Endothelial cell of hepatic sinusoid (primary cell): Measurements from ENCODE around the gene ITGA2.
"Not testable (repeated sequence)": the region's sequence is repeated elsewhere in the genome, so short reads cannot be mapped to it uniquely, and the experiment has no call there.

Experiments
- in situ Hi-C: cut with HindIII; loops from 2 replicates; pipeline ENCODE4 v1.10.0; 2017; ENCODE audit warnings: low sequenced_read_pairs

The ITGA2 gene

DNA sequence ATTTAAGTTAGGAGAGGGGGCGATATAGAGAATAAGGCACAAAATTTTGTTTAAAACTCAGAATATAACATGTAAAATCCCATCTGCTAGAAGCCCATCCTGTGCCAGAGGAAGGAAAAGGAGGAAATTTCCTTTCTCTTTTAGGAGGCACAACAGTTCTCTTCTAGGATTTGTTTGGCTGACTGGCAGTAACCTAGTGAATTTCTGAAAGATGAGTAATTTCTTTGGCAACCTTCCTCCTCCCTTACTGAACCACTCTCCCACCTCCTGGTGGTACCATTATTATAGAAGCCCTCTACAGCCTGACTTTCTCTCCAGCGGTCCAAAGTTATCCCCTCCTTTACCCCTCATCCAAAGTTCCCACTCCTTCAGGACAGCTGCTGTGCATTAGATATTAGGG lies 102.1 kb downstream of the ITGA2 start:
- in situ Hi-C loops = loop anchor here (10.0 kb wide), 1 partner anchor 136 kb away; no protein-coding TSS in a partner anchor

DNA sequence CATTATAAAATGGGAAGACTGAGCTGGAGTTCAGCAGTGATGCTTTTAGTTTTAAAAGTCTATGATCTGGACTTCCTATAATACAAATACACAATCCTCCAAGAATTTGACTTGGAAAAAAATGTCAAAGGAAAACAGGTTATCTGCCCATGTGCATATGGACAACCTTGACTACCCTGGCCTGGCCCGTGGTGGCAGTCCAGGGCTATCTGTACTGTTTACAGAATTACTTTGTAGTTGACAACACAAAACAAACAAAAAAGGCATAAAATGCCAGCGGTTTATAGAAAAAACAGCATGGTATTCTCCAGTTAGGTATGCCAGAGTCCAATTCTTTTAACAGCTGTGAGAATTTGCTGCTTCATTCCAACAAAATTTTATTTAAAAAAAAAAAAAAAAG lies 103.1 kb downstream of the ITGA2 start:
- in situ Hi-C loops = loop anchor here (10.0 kb wide), 1 partner anchor 137 kb away; no protein-coding TSS in a partner anchor

DNA sequence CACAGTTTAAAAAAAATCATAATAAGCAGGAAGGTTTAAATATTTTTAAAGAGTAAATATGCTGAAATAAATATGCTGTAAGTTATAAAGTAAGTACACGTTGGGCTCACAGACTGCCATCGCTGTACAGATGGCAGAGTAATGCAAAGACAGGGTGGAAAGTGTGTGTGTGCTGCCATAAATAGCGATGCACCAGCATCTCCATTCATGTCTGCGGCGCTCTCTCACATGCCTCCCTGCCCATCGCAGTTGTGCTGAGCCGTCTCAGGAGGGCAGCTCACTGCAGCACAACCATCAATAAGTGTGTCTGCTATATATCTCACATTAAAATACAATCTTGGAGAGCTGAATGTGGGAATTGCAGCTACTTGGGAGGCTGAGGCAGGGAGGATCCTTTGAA lies 106.1 kb downstream of the ITGA2 start:
- in situ Hi-C loops = loop anchor here (5.0 to 10.0 kb wide), 2 partner anchors 140 to 173 kb away; no protein-coding TSS in a partner anchor

DNA sequence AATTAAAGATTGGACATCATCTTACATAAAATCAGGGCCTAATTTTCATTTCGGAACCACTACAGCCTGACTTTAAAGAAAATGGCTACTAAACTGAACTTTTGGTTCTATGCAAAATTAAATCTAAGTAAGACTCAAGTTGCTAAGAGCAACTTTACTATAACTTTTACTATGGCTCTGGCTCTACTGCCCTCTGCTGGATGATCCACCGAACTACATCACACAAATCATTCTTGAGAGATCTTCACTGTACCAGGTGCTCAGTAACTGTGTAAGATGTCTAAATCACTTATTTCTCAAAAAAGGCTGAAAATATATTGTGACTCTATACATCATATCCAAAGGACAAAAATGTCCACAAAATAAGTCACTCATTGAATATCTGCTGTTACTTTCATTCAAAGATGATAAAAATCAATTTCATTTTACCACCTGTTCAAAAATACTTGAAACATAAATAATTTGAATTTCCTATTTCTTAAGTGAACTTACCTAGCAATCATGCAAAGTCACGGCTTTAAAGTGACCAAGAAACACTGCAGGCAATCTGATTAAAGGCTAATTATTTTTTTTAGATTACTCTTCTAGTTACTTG lies 106.9 kb downstream of the ITGA2 start:
- in situ Hi-C loops = loop anchor here (5.0 to 10.0 kb wide), 2 partner anchors 141 to 174 kb away; no protein-coding TSS in a partner anchor

DNA sequence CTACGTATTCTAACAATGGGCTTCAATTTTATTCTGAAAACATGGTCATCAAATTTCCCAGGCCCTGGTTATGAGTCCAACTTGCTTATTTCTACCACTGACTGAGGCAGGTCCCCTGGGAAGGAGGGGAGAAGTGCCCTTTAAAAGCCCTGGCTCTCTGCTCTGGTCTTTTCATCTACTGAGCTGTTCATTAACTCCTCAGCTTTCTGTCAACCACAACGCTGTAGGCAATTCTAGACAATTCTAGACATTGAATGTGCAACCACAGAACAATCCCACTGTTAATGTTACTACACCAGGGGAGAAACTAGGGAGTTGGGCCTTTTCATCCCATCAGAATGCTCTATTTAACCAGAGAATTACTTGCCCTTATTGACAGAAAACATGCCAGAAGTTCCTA lies 110.4 kb downstream of the ITGA2 start:
- in situ Hi-C loops = loop anchor here (5.0 to 10.0 kb wide), 2 partner anchors 145 to 177 kb away; no protein-coding TSS in a partner anchor

DNA sequence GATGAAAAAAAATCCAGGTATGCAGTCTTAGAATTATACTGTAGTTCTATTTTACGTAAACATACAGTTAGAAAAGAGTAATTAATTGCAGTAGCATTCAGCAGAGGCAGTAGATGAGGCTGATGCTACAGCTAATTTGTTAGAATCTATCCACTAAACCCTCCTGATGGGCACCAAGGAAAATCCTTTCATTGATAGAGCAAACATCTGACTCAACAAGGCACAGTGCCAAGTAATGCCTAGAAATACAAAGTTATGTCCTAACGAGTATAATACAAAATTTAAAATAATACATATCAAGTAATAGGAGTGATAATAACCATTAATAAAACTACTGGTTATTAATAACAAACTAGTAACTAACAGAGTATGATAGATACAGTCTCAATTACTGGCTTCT lies 111.5 kb downstream of the ITGA2 start:
- in situ Hi-C loops = no loop called here

DNA sequence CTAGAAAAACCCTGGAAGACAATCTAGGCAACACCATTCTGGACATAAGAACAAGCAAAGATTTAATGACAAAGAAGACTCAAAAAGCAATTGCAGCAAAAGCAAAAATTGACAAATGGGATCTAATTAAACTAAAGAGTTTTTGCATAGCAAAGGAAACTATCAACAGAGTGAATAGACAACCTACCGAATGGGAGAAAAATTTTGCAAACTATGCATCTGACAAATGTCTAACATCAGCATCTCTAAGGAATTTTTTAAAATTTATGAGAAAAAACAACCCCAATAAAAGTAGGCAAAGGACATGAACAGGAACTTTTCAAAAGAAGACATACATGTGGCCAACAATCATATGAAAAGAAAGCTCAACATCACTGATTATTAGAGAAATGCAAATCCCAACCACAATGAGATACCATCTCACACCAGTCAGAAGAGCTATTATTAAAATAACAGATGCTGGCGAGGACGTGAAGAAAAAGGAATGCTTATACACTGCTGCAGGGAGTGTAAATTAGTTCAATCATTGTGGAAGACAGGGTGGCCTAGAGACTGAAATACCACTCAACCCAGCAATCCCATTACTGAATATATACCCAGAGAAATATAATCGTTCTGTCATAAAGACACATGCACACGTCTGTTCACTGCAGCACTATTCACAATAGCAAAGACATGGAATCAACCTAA lies 116.6 kb downstream of the ITGA2 start:
- in situ Hi-C loops = no loop called here

DNA sequence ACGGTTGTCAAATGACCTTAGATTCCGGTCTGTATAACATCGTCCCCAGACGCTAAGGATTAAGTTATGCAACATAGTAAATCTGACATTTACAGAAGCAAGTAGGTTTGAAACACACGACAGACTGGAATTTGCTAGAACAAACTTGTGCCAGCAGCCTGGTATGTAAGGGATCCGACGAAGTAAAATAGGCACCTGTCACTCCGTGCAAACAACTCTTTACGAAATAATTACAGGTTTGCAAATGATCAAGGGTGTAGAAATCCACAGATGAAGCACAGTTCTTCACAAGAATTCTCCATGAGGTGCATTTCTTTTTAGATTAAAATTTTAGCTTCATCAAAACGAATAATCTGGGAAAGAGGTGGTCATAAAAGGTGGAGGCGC lies 119.9 kb downstream of the ITGA2 start:
- in situ Hi-C loops = no loop called here

DNA sequence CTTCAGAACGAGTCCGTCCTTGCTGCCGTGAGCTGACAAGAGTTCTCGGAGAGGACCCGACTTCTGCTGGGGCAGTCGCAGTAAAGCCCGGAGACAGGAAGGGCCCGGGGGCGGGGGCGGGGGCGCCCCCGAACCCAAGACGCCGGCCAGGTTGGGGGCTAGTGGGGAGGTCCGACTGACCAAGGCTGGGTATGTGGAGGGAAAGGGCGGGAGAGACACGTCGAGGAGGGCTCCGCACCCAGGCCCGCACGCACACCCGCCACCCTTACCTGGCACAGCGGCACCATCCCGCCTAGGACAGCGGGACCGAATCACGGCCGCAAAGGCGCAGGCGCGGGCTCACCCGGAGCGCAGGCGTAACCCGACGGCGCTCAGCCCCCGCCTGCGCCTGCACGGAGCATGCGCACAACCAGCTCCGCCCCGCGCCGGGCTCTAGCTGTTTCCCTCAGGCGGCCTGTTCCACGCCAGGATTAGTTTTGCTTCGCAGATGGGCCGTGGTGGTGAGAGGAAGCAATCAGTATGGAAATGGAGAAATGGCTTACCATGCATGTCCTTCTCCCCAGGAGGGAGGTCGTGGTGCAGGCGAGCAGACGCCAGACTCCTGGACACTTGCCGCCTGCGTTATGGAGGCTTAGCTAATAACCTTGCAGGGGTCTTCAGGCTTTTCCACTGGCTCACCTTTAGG lies 120.4 kb downstream of the ITGA2 start, which contains the start of gene MOCS2:
Gene MOCS2 (minus strand): TSS at position 315 of the 685 bp plus-strand sequence. CDS start 2,583 bp downstream, outside the sequence.
- in situ Hi-C loops = no loop called here

DNA sequence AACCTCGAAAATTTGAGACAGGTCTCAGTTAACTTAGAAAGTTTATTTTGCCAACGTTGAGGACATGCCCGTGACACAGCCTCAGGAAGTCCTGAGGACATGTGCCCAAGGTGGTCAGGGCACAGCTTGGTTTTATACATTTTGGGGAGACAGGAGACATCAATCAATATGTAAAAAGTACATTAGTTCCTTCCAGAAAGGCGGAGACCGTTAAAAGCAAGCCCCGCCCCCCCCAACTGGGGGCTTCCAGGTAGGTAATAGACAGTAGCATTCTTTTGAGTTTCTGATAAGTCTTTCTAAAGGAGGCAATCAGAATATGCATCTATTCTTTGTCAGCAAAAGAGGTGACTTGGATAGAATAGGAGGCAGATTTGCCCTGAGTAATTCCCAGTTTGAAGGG lies 121.0 kb downstream of the ITGA2 start:
- in situ Hi-C loops = no loop called here

DNA sequence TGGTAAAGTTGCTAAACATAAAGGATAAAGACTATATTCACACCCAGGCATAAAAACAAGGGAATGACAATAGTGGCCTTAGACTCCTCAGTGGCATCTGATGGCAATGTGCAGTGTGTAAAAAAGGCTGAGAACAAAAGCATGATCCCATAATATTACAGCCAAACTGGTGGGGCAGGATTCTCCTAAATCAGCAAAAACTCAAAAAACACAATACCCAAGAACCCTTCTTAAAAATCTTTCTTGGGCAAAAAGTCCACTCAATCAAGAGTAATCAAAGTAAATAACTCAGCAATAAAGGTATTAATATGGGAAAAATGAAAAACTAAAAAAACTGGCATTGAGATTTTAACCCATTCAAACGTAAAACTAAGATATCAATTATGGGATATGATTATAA lies 122.0 kb downstream of the ITGA2 start:
- in situ Hi-C loops = no loop called here

DNA sequence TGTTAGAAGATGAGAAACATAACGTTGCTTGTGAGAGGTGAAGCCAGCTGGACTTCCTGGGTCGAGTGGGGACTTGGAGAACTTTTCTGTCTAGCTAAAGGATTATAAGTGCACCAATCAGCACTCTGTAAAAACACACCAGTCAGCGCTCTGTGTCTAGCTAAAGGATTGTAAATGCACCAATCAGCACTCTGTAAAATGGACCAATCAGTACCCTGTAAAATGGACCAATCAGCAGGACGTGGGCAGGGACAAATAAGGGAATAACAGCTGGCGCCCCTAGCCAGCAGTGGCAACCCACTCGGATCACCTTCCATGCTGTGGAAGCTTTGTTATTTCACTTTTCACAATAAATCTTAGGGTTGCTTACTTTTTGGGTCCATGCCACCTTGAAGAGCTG lies 123.2 kb downstream of the ITGA2 start:
- in situ Hi-C loops = not testable (repeated sequence)

DNA sequence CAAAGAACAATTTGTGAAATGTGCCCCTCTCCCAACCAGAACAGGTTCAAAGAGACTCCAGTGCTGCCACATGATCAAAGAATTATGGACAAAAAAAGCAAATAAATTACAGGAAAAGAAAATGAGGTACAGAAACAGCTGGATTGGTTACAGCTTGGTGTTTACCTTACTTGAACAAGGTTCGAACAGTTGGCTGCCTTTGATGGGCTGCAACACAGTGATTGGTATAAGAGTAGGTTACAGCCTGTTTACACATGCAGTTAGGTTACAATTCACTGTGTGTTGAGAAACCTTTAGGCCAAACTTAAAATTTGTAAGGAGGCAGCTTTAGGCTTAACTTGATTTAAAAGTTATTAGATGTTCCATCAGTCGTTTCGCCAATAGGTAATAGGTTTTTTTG lies 123.8 kb downstream of the ITGA2 start:
- in situ Hi-C loops = no loop called here

DNA sequence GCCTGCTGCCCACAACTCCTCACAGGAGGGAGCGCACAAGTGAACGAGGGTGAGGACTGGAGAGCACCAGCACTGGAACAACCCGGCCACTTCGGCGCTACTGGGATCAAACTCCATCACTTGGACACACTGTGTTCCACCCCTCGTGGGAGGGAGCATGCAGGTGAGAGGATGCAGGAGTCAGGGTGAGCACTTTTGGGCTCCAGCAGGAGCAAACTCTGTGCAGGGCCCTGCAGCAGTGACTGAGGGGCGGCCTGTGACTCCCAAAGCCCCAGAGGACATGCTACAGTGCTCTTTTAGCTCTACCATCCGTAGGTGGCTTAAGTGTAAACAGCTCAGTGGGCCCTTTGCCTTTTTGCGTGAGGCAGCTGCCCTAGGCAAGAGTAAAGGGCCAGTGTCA lies 124.8 kb downstream of the ITGA2 start:
- in situ Hi-C loops = no loop called here

DNA sequence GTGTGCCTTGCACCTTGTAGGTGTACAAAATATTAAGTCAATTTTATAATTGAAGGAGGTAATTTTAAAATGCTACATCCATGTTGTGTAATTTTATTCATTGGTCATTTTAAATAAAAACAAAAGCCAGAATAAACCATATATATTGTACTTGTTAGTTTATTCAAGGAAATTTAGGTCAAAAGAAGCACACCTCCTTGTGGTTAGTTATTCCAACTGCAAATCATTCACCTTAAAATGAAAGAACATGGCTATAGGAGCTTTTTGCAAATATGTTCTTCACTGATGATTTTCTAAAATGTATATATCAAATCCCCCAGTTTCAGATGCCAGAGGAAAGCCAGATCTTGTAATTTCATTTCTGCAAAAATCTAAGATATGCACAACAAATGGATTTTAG lies 125.8 kb downstream of the ITGA2 start:
- in situ Hi-C loops = no loop called here

DNA sequence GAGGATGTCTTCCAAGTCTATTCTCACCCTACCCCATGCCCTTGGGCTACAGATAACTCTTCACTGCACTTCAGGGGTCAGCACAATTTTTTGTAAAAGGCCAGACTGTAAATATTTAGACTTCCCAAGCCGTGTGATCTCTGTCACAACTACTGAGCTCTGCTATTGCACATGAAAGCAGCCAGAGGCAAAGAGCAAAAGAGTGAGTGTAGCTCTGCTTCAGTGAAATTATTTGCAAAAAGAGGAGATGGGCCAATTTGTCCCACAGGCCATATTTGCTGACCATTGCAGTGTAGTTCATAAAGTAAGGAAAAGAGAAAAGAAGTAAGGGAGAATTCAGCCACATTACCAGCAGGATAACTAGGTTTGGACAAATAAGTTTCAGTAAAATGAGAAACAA lies 127.4 kb downstream of the ITGA2 start:
- in situ Hi-C loops = no loop called here

DNA sequence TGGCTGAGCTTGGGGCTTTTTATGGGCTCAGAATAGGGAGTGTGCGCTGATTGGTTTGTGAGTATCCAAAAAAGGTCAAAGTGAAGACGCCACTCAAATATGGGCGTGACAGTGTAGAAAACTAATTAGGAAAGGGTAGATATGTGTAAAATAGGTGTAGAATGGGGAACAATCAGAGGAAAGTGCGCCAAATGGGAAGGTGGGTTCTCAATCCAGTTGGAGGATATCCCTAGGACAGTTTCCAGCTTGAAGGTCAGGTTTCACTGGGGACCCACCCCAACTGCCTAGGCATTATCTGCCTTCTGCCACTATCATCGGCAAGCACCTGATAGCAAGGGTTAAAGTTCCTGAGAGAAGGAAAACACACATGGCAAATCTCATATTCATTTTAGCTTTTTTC lies 129.7 kb downstream of the ITGA2 start:
- in situ Hi-C loops = no loop called here

DNA sequence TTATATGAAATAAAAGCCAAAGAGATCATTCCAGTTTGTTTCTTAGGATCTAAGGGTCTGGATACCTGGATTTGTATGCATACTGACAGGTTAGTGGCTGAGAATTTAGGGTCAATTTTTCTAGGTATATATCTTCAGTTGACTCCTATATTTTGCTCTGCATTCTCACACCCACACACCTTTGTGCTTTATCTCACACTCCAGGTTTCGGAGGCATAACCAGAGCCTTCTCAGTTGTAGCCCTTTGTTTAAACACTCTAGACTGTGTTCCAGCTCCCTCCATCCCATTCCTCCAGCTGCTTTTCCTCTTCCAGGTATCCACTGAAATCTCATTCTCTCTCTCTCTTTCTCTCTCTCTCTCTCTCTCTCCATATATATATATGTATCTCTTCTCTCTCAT lies 131.0 kb downstream of the ITGA2 start:
- in situ Hi-C loops = no loop called here

DNA sequence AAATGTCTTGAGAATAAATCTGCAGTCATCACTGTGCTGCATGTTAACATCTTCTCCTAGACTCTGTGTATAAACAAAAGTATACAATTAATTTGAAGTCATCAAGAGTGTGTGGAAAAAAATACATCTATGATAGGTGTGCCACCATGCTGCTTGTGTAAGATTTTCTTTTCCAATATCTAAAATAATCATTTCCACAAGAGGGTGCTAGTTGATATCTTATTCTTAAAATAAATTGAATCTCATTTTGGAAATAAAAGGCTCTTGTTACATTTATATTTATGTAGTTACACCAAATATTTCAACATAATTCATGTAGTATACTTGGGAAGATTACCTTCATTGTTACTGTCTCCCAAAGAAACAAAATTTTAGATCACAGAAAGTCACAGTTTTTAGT lies 134.6 kb downstream of the ITGA2 start:
- in situ Hi-C loops = no loop called here

DNA sequence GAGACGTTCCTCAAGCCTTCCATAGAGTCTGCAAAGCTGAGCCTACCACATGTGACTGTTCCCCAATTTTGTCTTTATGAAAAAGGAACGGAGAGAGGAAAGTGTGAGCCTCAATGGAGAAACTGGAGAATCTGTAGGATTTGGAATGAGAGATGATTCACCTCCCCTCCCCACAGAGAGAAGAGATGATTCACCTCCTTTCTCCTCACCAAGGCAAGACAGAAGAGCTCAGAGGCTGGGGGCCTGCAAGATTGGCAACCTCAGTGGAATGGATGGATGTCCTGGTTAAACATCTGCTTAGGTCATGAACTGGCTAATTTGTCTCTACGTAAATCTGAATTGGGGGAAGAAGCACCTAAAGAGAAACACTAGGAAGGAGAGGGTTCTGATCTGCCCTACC lies 137.4 kb downstream of the ITGA2 start:
- in situ Hi-C loops = no loop called here

DNA sequence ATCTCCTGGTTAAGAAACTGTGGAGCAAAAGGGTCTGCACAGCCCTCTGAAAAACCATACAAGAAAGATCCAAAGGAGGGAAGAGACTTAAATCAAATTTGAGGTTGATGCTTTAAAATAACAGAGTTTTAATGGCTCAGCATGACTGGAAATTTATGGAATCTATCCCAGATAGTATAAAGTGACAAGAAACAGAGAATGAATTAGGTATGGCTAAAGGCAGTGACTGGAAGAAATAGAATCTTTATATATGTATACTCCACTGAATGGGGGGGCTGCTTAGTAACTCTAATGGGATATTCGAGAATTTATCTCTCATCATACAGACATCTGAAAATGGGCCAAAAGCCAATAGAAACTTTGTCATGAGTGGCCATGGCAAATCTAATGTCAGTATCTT lies 138.0 kb downstream of the ITGA2 start:
- in situ Hi-C loops = no loop called here

DNA sequence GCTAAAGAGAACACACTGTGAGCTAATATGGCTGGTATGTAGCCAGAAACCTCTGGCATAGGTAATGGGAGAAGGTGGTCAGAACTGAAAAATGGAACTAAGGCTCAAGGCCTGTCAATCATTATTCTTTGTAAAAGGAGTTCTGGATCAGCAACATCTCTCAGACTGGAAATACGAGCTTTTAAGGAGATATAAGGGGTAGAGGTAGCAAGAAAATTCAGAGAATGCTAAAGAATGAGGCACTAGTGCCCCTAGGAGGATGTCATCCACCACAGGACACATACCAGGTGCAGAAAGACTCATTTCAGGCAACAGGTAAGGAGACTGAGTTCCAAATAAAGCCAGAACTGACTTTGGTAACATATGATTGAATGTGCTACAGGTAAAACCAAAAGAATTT lies 139.3 kb downstream of the ITGA2 start:
- in situ Hi-C loops = no loop called here
